PC-3 (cell line): ENCODE results near the gene FN3KRP. TPM values are rescaled to one million over a fixed set of nuclear protein-coding genes. Genes with fewer than 3 reads are reported as not detected.

Source experiments
- ATAC-seq: fragments of 200-7000 bp; cut with Tn5 transposase; 2 replicates; pipeline ENCODE4 v1.9.1; 2020; ENCODE audit warnings: mild to moderate bottlenecking, moderate library complexity
- BruUV-seq: library from RNA; stranded (reverse); fragments of 400-500 nt; replicated peaks from 2 replicates; lab custom pipeline; 2021; lab: Mats Ljungman, UMichigan
- CTCF ChIA-PET: fragments of 300-600 bp; sonication (Branson Sonifier 250); formaldehyde crosslinking; loops from one replicate; lab custom pipeline; 2022; ENCODE audit warnings: antibody characterized with exemption; lab: Charles Lee
- POLR2A ChIA-PET: fragments of 300-600 bp; sonication (Branson Sonifier 250); formaldehyde crosslinking; loops from one replicate; lab custom pipeline; 2022; ENCODE audit warnings: antibody characterized with exemption; ENCODE audit not compliant: unreplicated experiment; lab: Charles Lee
- DNase-seq: peaks from one replicate; pipeline ENCODE4 v3.0.0-alpha.2; 2015
- H2AFZ ChIP-seq: fragments of 300-600 bp; sonication (generic); 2 replicates; pipeline ENCODE4 v1.6.0; 2016; ENCODE audit warnings: antibody characterized with exemption, low read length
- H3F3A ChIP-seq: fragments of 300-600 bp; sonication (generic); one replicate; pipeline ENCODE4 v1.6.0; 2017; ENCODE audit warnings: antibody characterized with exemption, low read length, control low read depth, mild to moderate bottlenecking; ENCODE audit not compliant: unreplicated experiment
- H3K27ac ChIP-seq: fragments of 300-600 bp; sonication (generic); 2 replicates; pipeline ENCODE4 v1.5.1; 2016; ENCODE audit warnings: mild to moderate bottlenecking, low read length
- H3K27me3 ChIP-seq: fragments of 300-600 bp; sonication (generic); 2 replicates; pipeline ENCODE4 v1.6.1; 2016; ENCODE audit warnings: low read length, mixed read lengths
- H3K36me3 ChIP-seq: fragments of 300-600 bp; sonication (generic); 2 replicates; pipeline ENCODE4 v1.6.1; 2016; ENCODE audit warnings: low read depth, mixed run types, low read length, mixed read lengths
- H3K4me1 ChIP-seq: fragments of 300-600 bp; sonication (generic); 2 replicates; pipeline ENCODE4 v1.5.1; 2016; ENCODE audit warnings: low read length; ENCODE audit not compliant: insufficient read depth
- H3K4me2 ChIP-seq: fragments of 300-600 bp; sonication (generic); 2 replicates; pipeline ENCODE4 v1.6.0; 2016; ENCODE audit warnings: low read length
- H3K4me3 ChIP-seq: fragments of 300-600 bp; sonication (generic); 2 replicates; pipeline ENCODE4 v1.5.1; 2016; ENCODE audit warnings: mild to moderate bottlenecking, low read length, mixed read lengths
- H3K79me2 ChIP-seq: fragments of 300-600 bp; sonication (generic); 2 replicates; pipeline ENCODE4 v1.6.1; 2017; ENCODE audit warnings: low read length, mixed read lengths
- H3K9ac ChIP-seq: fragments of 300-600 bp; sonication (generic); 2 replicates; pipeline ENCODE4 v1.6.0; 2016; ENCODE audit warnings: mild to moderate bottlenecking, low read length
- H3K9me2 ChIP-seq: fragments of 300-600 bp; sonication (generic); replicated peaks from 2 replicates; pipeline ENCODE4 v1.6.1; 2016; ENCODE audit warnings: mixed run types, low read length, mixed read lengths
- H3K9me3 ChIP-seq: fragments of 300-600 bp; sonication (generic); 2 replicates; pipeline ENCODE4 v1.6.1; 2016; ENCODE audit warnings: low read length, mixed read lengths
- H4K20me1 ChIP-seq: fragments of 300-600 bp; sonication (generic); 2 replicates; pipeline ENCODE4 v1.6.1; 2016; ENCODE audit warnings: low read length, mixed read lengths
- EZH2 ChIP-seq: fragments of 300-600 bp; sonication (generic); IDR thresholded peaks from one replicate; pipeline ENCODE4 v1.6.1; 2017; ENCODE audit warnings: antibody characterized with exemption, mild to moderate bottlenecking, low read length; ENCODE audit not compliant: unreplicated experiment
- EZH2phosphoT487 ChIP-seq: fragments of 300-600 bp; sonication (generic); IDR thresholded peaks from 2 replicates; pipeline ENCODE4 v1.6.1; 2018; ENCODE audit warnings: mild to moderate bottlenecking, antibody characterized with exemption, low read length, borderline replicate concordance
- intact Hi-C: fragments of 100-400 bp; cut with micrococcal nuclease; formaldehyde crosslinking; loops from 2 replicates; pipeline ENCODE4 v1.9.0; 2023
- total RNA-seq: library from RNA; depleted of rRNA; stranded (reverse); fragments of >200 nt; gene quantifications from 2 replicates; pipeline ENCODE4 v1.2.3, GENCODE V29; 2014
- TF ChIP-seq, protein P1 (sequence below): fragments of 300-600 bp; sonication (generic); conservative IDR thresholded peaks from 2 replicates; pipeline ENCODE4 v1.5.1; 2017; ENCODE audit warnings: antibody characterized with exemption, low read depth, mild to moderate bottlenecking, low read length

FN3KRP gene
- total RNA-seq, 1 experiment from 2014 or later: 37.4 TPM

DNA sequence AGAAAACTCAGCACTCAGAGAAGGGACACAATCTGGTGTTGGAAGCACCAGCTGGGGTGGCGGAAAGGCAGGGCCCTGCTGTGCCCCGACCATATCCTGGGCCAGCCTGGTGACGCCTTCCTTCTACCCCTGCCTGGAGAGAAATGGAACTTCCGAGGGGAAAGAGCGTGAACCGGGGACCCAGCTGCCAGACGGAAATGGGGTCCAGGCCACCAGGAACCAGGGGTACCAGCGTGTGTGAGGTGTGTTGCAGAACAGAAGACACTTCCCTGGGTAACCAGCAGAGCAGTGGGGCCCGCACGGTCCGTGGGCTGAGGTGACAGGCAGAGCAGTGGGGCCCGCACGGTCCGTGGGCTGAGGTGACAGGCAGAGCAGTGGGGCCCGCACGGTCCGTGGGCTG is 24.8 kb upstream of the FN3KRP start:
- ATAC-seq: no peak
- TF ChIP-seq EZH2phosphoT487 (no peak), EZH2 (no peak)
- TF ChIP-seq, protein P1, sequence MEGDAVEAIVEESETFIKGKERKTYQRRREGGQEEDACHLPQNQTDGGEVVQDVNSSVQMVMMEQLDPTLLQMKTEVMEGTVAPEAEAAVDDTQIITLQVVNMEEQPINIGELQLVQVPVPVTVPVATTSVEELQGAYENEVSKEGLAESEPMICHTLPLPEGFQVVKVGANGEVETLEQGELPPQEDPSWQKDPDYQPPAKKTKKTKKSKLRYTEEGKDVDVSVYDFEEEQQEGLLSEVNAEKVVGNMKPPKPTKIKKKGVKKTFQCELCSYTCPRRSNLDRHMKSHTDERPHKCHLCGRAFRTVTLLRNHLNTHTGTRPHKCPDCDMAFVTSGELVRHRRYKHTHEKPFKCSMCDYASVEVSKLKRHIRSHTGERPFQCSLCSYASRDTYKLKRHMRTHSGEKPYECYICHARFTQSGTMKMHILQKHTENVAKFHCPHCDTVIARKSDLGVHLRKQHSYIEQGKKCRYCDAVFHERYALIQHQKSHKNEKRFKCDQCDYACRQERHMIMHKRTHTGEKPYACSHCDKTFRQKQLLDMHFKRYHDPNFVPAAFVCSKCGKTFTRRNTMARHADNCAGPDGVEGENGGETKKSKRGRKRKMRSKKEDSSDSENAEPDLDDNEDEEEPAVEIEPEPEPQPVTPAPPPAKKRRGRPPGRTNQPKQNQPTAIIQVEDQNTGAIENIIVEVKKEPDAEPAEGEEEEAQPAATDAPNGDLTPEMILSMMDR: no peak
- CTCF ChIA-PET: no interaction called here

DNA sequence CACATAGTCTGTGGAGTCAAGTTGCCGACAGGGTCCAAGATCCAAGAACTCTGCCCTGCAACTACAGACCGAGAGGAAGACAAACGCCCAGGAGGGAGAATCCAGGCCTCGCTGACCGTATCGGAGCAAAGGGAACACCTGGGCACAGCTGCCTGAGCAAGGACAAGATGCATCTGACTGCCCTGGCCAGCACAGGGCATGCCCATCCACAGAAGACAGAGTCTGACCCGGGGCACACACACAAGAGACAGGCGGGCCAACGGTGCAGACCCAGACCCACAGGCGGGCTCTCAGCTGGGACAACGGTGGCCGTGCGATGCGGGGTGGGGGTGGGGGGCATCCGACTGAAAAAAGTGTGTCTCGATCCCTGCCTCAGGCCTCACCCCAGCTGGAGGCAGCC is 24.2 kb upstream of the FN3KRP start:
- TF ChIP-seq EZH2phosphoT487: no peak
- TF ChIP-seq EZH2: no peak
- CTCF ChIA-PET: no interaction called here
- BruUV-seq: no TSS peak

More for the DNA sequence above, 24.8 kb upstream of the FN3KRP start:
- intact Hi-C loops: no loop called here
- Histone ChIP-seq H3K27ac (no peak overlapping the region), H3F3A (no peaks in the 10 kb centered on the region), H3K79me2 (no peaks in the 10 kb centered on the region), H3K36me3 (no peaks in the 10 kb centered on the region; the same call in 1 of the 2 replicates), H3K27me3 (no peaks in the 10 kb centered on the region), H3K4me3 (no peak overlapping the region), H3K9me2 (no peaks in the 10 kb centered on the region), H3K4me1 (no peaks in the 10 kb centered on the region), H4K20me1 (no peaks in the 10 kb centered on the region), H3K4me2 (no peak overlapping the region), H2AFZ (no peak overlapping the region), H3K9ac (no peak overlapping the region), H3K9me3 (no peaks in the 10 kb centered on the region)
- no peak for DNase-seq
- POLR2A ChIA-PET: no interaction called here
- no TSS peak for BruUV-seq

DNA sequence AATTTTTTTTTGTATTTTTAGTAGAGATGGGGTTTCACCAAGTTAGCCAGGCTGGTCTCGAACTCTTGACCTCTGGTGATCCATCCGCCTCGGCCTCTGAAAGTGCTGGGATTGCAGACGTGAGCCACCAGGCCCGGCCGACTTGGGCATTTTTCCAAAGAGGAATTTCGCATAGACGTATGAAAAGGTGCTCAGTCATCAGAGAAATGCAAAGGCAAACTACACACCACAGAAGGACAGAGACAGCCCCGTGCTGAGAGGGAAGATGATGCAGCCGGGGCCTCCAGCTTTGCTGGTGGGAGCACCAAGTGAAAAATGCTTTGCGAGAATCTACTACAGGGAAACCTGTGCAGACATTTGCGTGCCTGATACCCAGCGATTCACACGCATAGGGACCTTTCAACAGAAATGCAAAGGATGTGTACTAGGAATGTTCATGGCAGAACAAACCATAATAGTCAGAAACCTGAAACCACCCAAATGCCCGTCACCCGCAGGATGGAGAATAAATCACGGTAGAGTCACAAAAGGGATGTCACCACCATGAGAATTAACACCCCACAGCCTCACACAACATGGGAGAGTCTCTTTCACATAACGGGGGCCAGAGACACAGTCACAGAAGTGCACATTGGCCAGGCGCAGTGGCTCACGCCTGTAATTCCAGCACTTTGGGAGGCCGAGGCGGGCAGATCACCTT is 23.2 kb upstream of the FN3KRP start:
- Histone ChIP-seq H3K4me2 (no peak overlapping the region), H3K9me3 (no peaks in the 10 kb centered on the region), H3K36me3 (no peaks in the 10 kb centered on the region; the same call in 1 of the 2 replicates), H3K9ac (no peak overlapping the region), H3K9me2 (no peaks in the 10 kb centered on the region), H3K4me3 (no peak overlapping the region), H3K27me3 (no peaks in the 10 kb centered on the region), H3K4me1 (no peaks in the 10 kb centered on the region; the same call in 1 of the 2 replicates), H3F3A (no peaks in the 10 kb centered on the region), H2AFZ (no peak overlapping the region), H4K20me1 (no peaks in the 10 kb centered on the region), H3K27ac (no peak overlapping the region), H3K79me2 (no peaks in the 10 kb centered on the region)
- ATAC-seq (no peak), DNase-seq (no peak)
- TF ChIP-seq EZH2 (no peak), EZH2phosphoT487 (no peak)
- TF ChIP-seq, protein P1: no peak
- ChIA-PET CTCF (no interaction called here), POLR2A (no interaction called here)
- no TSS peak for BruUV-seq
- intact Hi-C loops: no loop called here

More for the DNA sequence above, 24.2 kb upstream of the FN3KRP start:
- DNase-seq (no peak), ATAC-seq (no peak)
- Histone ChIP-seq H3K4me1 (no peaks in the 10 kb centered on the region; the same call in 1 of the 2 replicates), H3K36me3 (no peaks in the 10 kb centered on the region; the same call in 1 of the 2 replicates), H3K27ac (no peak overlapping the region), H3K4me2 (no peak overlapping the region), H3K27me3 (no peaks in the 10 kb centered on the region), H4K20me1 (no peaks in the 10 kb centered on the region), H2AFZ (no peak overlapping the region), H3K9me3 (no peaks in the 10 kb centered on the region), H3K79me2 (no peaks in the 10 kb centered on the region), H3K9me2 (no peaks in the 10 kb centered on the region), H3F3A (no peaks in the 10 kb centered on the region), H3K9ac (no peak overlapping the region), H3K4me3 (no peak overlapping the region)
- intact Hi-C loops: no loop called here
- POLR2A ChIA-PET: interaction anchor here (0.6 kb wide), 1 partner anchor 427 kb away, joined by 19 read pairs; no protein-coding TSS in a partner anchor
